ENCODE data around the gene B9D2. TPM values are rescaled to one million over a fixed set of nuclear protein-coding genes. Genes with fewer than 3 reads are reported as not detected.
"Not testable (repeated sequence)": the region's sequence is repeated elsewhere in the genome, so short reads cannot be mapped to it uniquely, and the experiment has no call there.

B9D2 gene, protein sequence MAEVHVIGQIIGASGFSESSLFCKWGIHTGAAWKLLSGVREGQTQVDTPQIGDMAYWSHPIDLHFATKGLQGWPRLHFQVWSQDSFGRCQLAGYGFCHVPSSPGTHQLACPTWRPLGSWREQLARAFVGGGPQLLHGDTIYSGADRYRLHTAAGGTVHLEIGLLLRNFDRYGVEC
- total RNA-seq (2014; rRNA removed; shearing (Covaris generic)) = 11.1 and 18.4 TPM in 2 replicates

DNA sequence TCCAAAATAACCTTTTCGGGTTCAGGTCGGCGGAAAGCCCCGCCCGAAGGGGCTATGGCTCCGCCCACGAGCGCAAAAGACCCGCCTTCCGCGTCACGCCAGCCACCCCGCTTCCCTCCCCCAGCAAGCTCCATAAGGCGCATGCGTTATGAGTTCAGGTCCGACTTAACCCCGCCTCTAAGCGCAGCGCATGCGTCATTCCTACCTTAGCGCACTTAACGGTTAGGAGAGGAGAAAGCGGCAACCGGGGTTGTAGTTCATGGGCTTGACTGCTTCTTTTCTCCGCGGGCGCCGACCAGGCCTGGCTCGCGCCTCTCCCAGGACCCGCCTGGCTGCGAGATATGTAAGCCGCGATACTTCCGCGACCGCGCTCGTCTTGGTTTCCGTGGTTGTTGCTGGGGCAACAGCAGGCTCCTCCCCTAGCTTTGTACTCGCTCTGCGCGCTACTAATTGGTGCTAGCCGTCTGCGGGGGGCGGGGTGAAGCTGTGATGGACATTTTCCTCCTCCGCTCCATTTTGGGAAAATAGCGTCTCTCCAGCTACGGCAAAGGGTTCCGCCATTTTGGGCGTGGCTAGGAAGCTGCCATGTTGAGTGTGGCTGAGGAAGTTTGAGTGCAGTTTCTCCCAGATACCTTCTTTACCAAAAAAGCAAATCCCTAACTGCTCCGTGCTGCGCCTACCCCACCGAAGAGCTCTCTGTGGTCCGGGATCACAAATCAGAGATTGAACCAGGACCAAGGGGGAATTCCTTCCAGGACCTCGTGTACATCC is at the start of gene B9D2:
B9D2 (minus strand) TSS at position 397 of the 771 bp plus-strand sequence. CDS start 630 bp downstream, outside the sequence.
- in situ Hi-C loops (cut with HindIII; ENCODE audit: low sequenced_read_pairs) = no loop called here
- DNase-seq (ENCODE audit: low spot score) = peak; percentile 99

DNA sequence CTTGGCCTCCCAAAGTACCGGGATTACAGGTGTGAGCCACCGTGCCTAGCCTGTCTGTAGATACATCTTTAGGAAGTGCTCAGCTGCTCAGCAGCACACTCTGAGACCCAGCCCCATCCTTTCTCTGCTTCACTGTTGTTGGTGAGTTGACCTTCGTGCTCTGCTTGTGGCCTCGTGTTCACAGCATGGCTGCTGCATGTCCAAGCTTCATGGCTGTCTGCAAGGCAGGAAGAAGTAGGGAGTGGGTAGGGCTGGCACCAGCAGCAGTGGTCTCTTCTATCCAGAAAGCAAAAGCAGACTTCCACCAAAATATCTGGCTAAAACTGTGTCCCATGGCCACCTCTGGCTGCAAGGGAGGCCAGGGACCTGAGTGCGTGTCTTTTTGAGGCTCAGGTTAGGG is 49.0 kb upstream of the B9D2 start:
- DNase-seq (ENCODE audit: low spot score) = no peak
- in situ Hi-C loops (cut with HindIII; ENCODE audit: low sequenced_read_pairs) = no loop called here

DNA sequence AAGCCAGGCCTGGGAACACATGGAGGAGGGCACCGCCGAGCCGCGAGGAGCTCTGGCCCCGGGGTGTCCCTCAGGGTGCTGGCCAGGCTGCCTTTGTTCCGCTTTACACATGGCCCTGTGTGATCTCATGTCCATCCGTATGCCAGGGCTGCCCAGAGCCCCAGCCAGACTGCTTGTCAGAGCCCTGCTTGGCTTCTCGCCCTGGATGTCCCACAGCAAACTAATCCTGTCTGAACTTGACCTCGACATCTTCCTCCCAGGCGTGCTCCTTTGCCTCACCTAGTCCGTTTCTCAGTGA is 48.0 kb upstream of the B9D2 start:
- in situ Hi-C loops (cut with HindIII; ENCODE audit: low sequenced_read_pairs) = no loop called here
- peak; percentile 65 for DNase-seq (ENCODE audit: low spot score)

DNA sequence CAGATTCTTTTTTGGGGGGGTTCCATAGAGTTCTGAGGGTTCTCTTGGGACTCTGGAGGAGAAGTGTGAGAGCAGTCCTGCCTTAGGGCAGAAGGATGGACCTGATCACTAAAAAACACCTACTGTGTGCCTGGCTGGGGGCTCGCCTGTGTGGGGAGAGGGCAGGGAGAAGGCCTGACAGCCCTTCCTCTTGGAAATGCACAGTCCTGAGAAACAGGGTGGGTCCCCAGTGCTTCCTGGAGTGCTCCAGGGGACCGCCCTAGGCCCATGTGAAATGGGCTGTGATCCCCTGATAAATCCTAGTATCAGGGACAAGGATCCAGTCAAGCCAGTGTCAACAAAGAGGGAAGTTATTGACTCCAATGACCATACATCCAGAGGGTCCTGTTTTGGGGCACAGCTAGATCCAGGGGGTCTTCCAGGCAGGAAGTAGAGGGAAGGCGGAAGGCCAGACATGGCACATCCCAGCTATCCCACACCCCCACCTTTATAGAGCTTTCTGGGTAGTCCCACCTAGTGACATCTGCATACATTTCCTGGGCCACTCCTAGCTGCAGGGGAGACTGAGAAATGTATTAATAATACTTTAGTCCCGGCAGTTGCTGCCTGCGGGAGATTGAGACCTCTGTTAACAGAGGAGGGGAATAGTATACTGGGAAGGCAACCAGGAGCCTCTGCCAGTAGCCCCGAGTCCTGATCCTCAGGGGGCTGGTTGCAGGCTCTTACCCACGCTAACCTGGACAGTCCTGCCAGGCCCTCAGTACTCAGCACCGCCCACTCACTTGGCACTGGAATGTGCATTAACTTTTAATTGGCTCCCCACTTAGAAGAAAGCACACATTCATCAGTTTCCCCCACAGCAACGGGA is 47.4 kb upstream of the B9D2 start:
- no peak for DNase-seq (ENCODE audit: low spot score)
- in situ Hi-C loops (cut with HindIII; ENCODE audit: low sequenced_read_pairs) = no loop called here

DNA sequence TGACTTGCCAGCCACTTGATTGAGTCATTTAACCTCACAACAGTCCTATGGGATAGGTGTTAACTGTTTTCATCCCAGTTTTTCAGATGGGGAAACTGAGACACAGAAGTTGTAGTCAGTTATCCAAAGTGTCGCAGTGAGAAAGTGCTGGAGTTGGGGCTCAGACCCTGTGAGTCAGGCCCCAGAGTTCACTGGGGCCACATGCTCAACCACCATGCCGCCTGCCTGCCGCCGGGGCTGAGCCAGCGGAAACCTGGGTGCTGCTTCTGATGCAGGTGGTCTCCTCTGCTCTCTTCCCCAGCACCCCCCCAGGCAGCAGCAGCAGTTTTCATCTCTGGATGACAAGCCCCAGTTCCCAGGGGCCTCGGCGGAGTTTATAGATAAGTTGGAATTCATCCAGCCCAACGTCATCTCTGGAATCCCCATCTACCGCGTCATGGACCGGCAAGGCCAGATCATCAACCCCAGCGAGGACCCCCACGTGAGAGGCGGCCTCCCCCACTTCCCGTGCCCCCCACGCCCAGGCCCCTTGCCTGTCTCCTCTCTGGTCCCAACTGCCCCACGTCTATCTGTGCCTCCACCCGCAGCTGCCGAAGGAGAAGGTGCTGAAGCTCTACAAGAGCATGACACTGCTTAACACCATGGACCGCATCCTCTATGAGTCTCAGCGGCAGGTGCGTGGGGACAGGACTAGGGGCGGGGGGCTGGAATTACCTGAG is 46.5 kb upstream of the B9D2 start:
- DNase-seq (ENCODE audit: low spot score) = no peak
- in situ Hi-C loops (cut with HindIII; ENCODE audit: low sequenced_read_pairs) = no loop called here

DNA sequence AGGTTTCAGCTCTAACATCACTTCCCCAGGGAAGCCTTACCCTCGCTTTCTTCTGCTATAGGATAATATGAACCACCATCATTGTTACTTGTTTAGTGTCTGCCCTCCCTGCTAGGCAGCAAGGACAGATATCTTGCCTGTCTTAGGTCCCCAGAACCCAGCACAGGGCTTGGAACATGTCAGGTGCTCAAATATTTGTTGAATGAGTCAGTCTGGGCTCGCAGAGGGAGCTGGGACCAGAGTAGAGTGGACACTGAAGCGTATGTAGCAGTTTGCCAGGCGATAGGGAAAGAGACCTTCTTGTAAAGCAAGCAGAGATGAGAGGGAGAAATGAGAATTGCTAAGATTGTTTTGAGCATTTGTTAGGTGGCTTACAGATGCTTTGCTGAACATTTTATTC is 45.3 kb upstream of the B9D2 start:
- no peak for DNase-seq (ENCODE audit: low spot score)

DNA sequence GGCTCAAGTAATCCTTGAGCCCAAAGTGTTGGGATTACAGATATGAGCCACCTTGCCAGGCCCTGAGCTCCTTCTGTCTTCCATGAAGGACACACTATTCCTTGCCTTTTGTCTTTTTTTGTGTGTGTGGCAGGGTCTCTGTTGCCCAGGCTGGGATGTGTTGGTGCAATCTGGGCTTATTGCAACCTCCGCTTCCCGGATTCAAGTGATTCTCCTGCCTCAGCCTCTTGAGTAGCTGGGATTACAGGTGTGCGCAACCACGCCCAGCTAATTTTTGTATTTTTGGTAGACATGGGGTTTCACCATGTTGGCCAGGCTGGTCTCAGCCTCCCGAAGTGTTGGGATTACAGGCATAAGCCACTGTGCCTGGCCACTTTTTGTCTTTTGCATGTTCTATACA is 44.9 kb upstream of the B9D2 start:
- in situ Hi-C loops (cut with HindIII; ENCODE audit: low sequenced_read_pairs); DNase-seq (ENCODE audit: low spot score): not testable (repeated sequence)

More for the DNA sequence above, 45.3 kb upstream of the B9D2 start:
- in situ Hi-C loops (cut with HindIII; ENCODE audit: low sequenced_read_pairs) = no loop called here

DNA sequence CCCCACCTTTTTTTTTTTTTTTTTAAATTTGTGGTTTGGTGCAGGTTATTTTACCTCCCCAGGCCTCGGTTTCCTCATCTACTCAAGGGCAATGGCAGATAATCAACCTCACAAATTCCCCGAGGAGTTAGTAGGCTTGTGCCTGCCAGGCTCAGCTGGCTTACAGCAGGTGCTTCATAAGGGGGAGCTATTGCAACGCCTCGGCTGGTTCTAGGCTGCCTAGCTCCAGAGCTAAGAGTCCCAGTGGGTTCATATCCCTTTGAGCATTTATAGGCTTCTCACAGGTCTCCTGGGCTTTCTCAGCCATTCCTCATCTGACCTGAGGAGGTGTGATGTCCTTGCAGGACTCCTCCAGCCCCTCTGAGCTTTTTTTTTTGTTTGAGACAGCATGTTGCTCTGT is 44.3 kb upstream of the B9D2 start:
- in situ Hi-C loops (cut with HindIII; ENCODE audit: low sequenced_read_pairs) = no loop called here

DNA sequence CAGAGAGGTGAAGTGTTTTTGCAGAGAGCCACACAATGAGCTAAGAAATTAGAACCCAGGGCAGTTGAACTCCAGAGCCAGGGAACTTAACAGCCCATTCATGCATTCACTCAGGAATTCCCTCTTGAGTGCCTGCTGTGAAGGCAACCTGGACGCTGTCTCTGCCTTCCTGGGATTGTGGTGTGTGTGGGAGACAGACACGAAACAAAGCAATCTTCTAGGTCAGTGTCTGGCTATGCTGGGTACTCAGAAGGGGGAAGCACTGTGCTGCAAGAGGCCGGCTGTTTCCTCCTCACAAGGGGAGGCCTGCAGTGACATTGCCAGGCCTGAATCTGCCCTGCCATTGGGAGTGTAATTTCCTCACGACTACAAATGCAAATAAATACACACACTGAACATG is 43.3 kb upstream of the B9D2 start:
- no peak for DNase-seq (ENCODE audit: low spot score)
- in situ Hi-C loops (cut with HindIII; ENCODE audit: low sequenced_read_pairs) = no loop called here

More for the DNA sequence above, 44.3 kb upstream of the B9D2 start:
- DNase-seq (ENCODE audit: low spot score) = no peak

DNA sequence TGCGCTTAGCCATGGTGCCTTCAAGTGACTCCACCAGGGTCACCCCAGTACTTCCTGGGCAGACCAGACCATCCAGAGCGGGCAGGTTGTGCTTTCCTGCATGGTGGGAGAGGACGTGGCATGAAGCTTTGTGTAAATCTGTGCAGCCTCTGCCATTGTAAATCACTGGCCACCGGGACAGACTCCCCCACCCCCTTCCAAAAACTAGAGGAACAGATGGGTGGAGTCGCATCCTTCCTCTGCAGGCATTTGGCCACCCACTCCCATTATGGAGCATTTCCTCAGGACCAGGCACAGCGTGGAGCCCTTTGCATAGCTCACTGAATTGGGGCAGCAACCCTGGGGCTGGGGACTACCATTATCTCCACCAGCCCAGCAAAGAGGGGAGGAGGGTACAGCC is 41.8 kb upstream of the B9D2 start:
- DNase-seq (ENCODE audit: low spot score) = no peak
- in situ Hi-C loops (cut with HindIII; ENCODE audit: low sequenced_read_pairs) = no loop called here

DNA sequence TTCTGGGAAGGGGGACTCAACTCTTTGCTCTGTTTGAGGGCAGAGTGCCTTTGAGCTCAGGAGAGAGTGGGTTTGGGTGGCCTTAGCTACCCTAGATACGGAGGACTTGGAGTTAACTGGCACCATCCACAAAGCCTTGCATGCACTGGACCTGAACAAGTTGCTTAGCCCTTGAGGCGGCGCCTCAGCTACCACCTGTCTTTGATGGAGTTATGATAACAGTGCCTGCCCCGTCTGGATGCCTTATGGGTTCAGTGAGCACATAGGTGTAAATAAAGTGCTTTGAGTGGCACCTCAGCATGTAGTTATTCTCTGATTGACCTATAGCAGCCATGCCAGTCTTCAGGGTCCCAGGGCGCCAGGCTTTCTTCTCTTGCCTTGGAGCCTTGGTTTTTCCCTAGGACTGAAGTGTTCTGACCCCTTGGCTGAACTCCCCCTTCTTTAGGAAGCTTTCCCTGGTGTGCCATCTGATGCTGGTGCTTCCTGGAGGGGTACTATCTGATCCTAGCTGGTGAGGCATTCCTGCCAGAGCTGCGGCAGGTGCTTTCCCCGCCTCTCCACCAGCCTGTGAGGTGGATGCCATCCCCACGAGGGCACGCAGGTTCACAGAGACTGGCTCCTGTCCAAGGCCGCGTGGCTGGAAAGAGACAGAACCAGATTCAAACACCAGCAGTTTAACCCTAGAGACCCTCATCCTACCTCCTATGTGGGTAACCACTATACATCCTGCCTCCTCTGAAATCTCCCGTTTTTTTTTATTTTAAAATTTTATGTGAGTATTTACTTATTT is 39.4 kb upstream of the B9D2 start:
- in situ Hi-C loops (cut with HindIII; ENCODE audit: low sequenced_read_pairs) = no loop called here
- DNase-seq (ENCODE audit: low spot score) = no peak

DNA sequence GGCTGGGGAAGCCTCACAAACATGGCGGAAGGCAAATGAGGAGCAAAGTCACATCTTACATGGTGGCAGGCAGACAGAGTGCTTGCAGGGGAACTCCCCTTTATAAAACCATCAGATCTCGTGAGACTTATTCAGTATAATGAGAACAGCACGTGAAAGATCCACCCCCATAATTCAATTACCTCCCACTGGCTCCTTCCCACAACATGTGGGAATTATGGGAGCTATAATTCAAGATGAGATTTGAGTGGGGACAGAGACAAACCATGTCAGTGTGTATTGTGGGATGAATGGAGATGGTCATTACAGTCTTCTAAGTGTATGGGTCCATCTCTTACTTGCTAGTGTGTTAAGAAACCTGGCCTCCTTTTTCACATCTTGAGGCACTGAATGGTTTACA is 38.1 kb upstream of the B9D2 start:
- in situ Hi-C loops (cut with HindIII; ENCODE audit: low sequenced_read_pairs) = no loop called here
- no peak for DNase-seq (ENCODE audit: low spot score)

DNA sequence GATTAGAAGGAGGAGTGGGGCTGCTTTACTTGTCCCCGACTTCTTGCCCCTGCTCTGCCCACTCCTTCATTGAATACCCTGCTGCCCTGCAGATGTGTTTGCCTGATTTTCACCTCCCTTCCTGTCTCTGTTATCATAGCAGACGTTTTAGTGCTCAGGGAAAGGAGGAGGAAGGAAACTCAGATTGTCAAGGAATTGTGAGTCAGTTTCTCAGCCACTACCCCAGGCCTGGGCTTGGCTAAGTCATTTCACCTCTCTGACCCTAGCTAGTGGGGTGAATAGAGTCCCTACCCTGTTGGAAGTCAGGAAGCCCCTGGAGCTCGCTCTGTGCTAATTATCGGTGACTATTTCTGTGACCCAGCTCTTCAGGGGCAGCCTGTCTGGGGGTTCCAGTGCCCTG is 37.5 kb upstream of the B9D2 start:
- in situ Hi-C loops (cut with HindIII; ENCODE audit: low sequenced_read_pairs) = no loop called here
- no peak for DNase-seq (ENCODE audit: low spot score)

DNA sequence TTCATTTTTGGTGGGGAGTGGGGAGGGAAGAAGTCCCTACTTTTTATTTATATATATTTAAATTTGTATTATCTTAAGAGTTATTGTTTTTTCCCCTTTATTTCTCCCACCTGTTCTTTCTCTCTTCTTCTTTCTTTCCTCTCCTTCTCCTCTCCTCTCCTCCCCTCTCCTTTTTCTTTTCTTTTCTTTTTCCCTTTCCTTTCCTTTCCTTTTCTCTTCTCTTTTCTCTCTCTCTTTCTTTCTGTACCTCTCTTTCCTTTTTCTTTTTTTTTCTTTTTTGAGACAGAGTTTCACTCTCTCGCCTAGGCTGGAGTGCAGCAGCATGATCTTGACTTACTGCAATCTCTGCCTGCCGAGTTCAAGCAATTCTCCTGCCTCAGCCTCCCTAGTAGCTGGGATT is 35.6 kb upstream of the B9D2 start:
- no peak for DNase-seq (ENCODE audit: low spot score)
- in situ Hi-C loops (cut with HindIII; ENCODE audit: low sequenced_read_pairs) = no loop called here

DNA sequence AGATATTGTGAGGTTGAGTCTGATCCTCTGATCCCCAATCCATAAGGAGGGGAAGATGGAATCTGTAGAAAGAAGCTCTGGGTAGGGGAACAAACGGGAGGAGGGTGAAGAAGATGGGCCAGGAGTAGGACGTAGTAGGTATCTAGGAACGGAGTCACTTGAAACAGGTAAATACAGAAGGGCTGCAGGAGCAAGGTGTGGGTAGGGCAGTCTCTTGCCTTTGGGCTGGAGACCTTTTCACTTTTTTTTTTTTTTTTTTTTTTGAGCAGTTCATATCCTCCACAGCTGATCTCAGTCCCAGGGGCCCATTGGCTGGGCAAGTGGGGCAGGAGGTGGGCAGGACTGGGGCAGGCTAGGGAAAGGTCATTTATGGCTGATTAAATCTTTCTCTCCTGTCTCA is 35.1 kb upstream of the B9D2 start:
- in situ Hi-C loops (cut with HindIII; ENCODE audit: low sequenced_read_pairs) = no loop called here
- no peak for DNase-seq (ENCODE audit: low spot score)

DNA sequence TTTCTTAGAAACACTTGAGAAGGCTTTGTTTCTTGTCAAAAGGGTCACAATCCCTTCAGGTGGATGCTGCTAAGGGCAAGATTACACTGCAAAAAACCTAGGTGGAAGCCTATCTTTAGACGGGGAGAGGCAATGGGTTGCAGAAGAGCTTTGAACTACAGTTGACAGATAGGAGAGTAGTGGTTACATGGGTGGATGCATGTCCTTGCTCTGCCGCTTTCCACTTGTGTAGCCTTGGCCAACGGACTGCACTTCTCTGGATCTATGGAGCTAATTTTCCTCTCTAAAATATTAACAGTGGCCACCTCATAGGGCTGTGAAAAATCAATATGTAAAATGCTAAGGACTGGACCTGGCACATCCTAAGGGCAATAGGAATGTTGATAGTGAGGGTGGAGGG is 34.6 kb upstream of the B9D2 start:
- DNase-seq (ENCODE audit: low spot score) = no peak
- in situ Hi-C loops (cut with HindIII; ENCODE audit: low sequenced_read_pairs) = no loop called here

DNA sequence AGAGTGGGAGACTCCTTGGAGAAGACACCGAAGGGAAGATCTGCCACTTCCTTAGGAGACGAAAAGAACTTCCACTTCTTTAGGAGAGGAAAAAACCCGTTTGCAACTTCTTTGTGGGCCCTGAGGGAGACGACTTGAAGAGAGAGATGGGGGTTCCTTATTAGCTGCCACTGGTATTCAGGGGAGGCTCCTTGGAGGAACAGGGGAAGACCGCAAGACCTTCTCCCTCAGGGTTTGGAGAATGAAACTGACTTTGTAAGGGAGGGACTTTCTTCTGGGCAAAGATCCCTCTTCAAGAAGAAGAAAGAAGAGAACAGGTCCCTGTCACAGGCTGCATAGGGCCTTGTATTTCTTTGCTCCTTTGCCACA is 34.1 kb upstream of the B9D2 start:
- in situ Hi-C loops (cut with HindIII; ENCODE audit: low sequenced_read_pairs) = no loop called here
- no peak for DNase-seq (ENCODE audit: low spot score)

DNA sequence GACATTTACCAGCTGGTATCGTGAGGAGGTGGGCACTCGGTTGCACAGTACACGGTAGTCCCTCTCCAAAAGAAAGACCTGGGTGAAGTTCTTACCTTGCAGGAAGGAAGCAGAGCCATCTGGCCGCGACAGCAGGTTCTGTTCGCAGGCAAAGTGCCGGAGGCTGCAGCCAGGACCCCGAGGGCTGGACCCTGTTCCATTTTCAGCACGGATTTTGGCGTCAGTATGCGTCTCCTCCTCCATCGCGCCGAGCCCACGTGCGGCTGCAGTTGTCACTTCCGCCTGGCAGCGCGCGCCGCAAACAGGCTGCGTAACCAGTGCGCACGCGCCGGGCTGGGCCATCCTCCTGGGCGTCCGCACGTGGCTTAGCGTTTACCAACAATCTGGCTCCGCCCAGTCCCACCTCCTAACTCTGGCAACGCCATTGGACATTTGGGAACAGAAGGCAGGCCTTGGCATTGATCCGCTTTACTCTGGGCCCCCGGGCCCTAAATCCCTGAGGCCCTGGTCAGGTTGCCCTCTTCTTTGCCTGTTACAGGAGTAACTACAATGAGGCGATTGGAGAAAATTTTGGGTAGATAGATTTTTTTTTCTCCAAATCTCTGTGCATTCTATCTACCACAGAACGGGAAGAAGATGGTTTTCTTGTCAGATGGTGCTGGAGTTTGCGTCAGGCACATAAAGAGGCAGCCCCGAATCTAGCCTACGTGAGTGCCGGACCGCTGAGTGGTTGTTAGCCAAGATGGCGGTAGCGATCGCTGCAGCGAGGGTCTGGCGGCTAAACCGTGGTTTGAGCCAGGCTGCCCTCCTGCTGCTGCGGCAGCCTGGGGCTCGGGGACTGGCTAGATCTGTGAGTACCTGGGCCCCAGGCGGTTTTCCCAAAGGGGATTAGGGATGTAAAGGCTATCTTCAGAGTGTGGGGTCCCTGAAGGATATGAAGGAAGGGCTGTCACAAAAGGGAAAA is 33.4 kb upstream of the B9D2 start, which contains the start of the genes BCKDHA and EXOSC5:
BCKDHA (plus strand) TSS at position 733 of the 964 bp plus-strand sequence; CDS start at position 743, 10 bp downstream.
EXOSC5 (minus strand) TSS at position 274 of the 964 bp plus-strand sequence; CDS start at position 243, 31 bp downstream.
- in situ Hi-C loops (cut with HindIII; ENCODE audit: low sequenced_read_pairs) = no loop called here
- DNase-seq (ENCODE audit: low spot score) = peak; percentile 100

All from G401 (cell line).